SK-N-MC (cell line): ENCODE measurements around the gene PCSK5.

ENCODE experiments used
- DNase-seq: peaks from one replicate; pipeline ENCODE4 v3.0.0-alpha.2; 2011; ENCODE audit warnings: low read depth, low spot score
- H3K27ac ChIP-seq: fragments of 200-600 bp; sonication (generic); 2 replicates; pipeline ENCODE4 v1.5.1; 2016; ENCODE audit warnings: mixed run types
- H3K36me3 ChIP-seq: fragments of 200-600 bp; sonication (generic); 2 replicates; pipeline ENCODE4 v1.6.1; 2017; ENCODE audit warnings: antibody characterized with exemption, low read length, mixed read lengths; ENCODE audit not compliant: insufficient read depth
- H3K4me3 ChIP-seq: fragments of 200-600 bp; sonication (generic); 2 replicates; pipeline ENCODE4 v1.5.1; 2016
- H3K9ac ChIP-seq: fragments of 200-600 bp; sonication (generic); 2 replicates; pipeline ENCODE4 v1.8.0; 2017; ENCODE audit warnings: mixed run types, mixed read lengths; ENCODE audit not compliant: insufficient read length
- H3K9me3 ChIP-seq: fragments of 200-600 bp; sonication (generic); 2 replicates; pipeline ENCODE4 v1.6.1; 2017; ENCODE audit warnings: low read depth, mild to moderate bottlenecking, antibody characterized with exemption, low read length, moderate library complexity, mixed read lengths
- EZH2 ChIP-seq: fragments of 200-600 bp; sonication (generic); IDR thresholded peaks from one replicate; pipeline ENCODE4 v1.6.1; 2017; ENCODE audit warnings: antibody characterized with exemption
- FOXP2 ChIP-seq: optimal IDR thresholded peaks from 2 replicates; pipeline ENCODE3; 2011; ENCODE audit warnings: mild to moderate bottlenecking, moderate library complexity; ENCODE audit not compliant: insufficient read depth; ENCODE audit errors: extremely low read length, control extremely low read depth
- POLR2AphosphoS5 ChIP-seq: IDR thresholded peaks from 2 replicates; pipeline ENCODE4 v1.6.1; 2012; ENCODE audit warnings: mild to moderate bottlenecking, low read depth, low read length, borderline replicate concordance

PCSK5 gene

DNA sequence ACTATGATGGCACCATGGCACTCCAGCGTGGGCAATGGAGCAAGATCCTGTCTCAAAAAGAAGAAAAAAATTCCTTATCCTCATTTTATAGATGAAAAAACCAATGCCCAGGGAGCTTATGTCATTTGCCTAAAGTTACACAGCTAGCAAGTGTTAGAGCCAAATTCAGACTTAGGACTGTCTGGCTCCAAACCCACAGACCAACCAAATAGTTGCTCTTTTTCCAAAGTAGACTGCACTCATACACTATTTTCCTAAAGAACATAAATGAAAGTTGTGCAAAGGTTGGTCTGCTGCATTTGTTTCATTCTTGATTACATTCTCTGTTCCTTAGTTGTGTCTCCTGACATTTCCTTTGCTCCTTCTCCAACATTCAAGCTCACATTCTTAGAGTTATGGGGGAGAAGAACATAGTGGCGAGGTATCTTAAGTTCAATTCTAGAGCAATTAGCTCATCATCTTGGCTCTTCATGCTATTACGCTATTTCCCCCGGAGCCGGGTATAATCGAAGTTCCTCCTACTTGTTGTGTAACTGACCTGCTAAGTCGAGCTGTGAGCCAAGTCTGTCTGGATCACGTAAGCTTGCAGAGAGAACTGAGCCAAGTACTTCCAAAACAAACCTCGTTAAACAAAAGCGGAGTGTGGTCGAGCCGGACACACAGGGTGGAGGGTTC, 365.4 kb downstream of the PCSK5 start:
- H3K4me3 ChIP-seq = peak overlapping the region; percentile 8; the same call in 1 of the 2 replicates
- DNase-seq = no peak
- no peak for TF ChIP-seq EZH2
- no peak overlapping the region for H3K27ac ChIP-seq
- H3K9ac ChIP-seq = no peak overlapping the region
- H3K36me3 ChIP-seq = no peaks in the 10 kb centered on the region
- no peaks in the 10 kb centered on the region for H3K9me3 ChIP-seq

DNA sequence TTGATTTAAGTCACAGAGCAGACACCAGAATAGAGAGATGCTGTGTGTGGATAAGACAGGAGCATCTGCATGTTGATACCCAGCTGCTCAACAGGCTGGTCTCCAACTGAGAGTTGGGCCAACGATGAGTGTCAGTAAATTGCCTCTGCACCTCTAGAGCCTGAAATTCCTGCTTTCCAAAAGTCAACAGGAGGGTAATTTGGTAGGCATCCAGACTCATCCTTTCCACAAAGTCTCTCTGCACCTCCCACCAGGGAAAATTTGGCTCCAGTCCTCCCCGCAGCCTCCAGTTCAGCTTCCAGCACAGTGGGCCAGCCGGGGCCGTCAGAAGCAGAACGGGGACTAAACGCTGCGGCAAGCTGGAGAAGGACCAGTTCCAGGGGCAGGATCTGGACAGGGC, 366.8 kb downstream of the PCSK5 start:
- no peaks in the 10 kb centered on the region for H3K36me3 ChIP-seq
- H3K4me3 ChIP-seq = no peak overlapping the region
- no peaks in the 10 kb centered on the region for H3K9me3 ChIP-seq
- H3K9ac ChIP-seq = no peak overlapping the region
- no peak for DNase-seq
- no peak overlapping the region for H3K27ac ChIP-seq
- no peak for TF ChIP-seq EZH2
- TF ChIP-seq FOXP2 = no peak
- TF ChIP-seq POLR2AphosphoS5 = no peak

DNA sequence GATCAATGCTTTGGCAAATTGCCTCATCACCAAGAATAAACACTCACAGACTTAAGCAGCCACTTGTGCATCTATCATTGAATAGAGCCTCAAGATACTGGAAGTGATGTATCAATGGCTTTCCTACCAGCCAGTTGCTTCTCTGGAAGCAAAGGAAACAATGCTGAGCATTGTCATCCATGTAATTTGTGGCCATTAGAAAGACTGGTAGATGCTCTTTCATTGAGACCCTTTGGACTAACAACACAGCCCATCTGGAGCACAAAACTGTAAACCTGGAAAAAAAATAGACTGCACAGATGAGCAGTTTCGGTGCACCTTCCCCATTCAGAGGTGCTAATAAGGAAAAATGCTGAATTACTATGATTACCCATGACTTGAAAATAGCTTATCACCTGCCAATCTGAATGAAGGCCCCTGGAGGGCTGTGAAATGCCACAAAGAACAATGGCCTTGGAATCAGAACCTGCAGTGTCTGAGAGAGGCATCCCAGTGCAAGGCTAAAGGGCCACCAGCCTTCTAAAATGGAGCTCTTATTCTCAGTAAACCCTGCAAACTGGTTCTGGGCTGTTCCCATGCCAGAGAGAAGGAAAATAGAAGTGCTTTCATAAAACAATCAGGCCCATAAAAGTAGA, 376.3 kb downstream of the PCSK5 start:
- TF ChIP-seq EZH2 (no peak), POLR2AphosphoS5 (no peak), FOXP2 (no peak)
- Histone ChIP-seq H3K27ac (no peak overlapping the region), H3K9ac (no peak overlapping the region), H3K36me3 (no peaks in the 10 kb centered on the region), H3K9me3 (no peaks in the 10 kb centered on the region), H3K4me3 (no peak overlapping the region)
- no peak for DNase-seq

DNA sequence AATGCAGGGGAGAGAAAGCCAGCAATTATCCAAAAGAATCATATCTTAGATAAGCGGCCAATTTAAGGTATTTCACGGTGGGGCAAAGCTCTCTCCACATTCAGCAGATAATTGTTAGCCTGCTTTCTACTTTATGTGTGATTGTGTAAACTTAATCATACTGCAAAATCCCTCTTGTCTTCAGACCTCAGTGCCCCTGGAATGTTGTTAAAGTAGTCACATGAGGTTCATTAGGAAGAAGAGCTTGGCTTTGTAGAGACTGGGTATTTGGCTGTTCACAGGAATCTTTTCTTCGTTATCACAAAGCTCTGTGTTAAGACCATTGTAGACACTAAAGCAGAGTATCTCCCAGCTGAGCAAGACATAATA, 376.8 kb downstream of the PCSK5 start:
- H3K4me3 ChIP-seq = no peak overlapping the region
- H3K9me3 ChIP-seq = no peaks in the 10 kb centered on the region
- TF ChIP-seq EZH2 (no peak), POLR2AphosphoS5 (no peak), FOXP2 (no peak)
- no peaks in the 10 kb centered on the region for H3K36me3 ChIP-seq
- H3K27ac ChIP-seq = no peak overlapping the region
- DNase-seq = no peak
- no peak overlapping the region for H3K9ac ChIP-seq

DNA sequence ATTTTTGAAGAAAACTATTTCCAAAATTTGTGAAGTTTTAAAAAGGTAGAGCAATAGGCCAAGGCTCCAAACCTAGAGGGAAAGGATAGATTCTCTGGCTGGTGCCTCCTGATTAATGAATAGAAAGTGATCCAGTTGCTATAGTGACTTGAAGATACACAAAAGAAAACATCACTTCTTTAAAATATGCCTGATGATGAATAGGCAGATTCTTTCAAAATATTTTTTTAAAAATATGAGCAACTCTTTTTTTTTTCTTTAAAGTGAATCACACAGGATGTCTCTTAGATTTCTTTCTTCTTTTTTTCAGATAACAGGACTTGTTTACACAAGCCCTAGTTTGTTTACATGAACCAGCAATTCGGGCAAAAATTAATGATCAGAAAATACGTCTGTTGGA, 379.3 kb downstream of the PCSK5 start:
- Histone ChIP-seq H3K9me3 (no peaks in the 10 kb centered on the region), H3K36me3 (no peaks in the 10 kb centered on the region), H3K4me3 (no peak overlapping the region), H3K27ac (no peak overlapping the region), H3K9ac (no peak overlapping the region)
- TF ChIP-seq EZH2 = no peak
- no peak for TF ChIP-seq FOXP2
- TF ChIP-seq POLR2AphosphoS5 = no peak
- DNase-seq = no peak

DNA sequence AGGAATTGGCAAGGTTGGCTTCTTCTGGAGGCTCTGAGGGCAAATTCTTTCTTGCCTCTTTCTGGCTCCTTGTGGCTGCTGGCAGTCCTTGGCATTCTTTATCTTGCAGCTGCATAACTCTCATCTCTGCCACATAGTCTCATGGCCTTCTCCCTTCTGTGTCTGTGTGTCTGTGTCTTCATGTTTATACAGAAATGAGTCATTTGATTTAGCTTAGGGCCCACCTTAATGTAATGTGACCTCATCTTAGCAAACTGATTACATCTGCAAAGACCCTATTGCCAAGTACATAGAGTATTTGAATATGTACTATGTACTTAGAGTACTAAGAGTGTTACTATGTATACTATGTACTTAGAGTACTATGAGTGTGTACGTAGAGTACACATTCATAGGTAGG, 381.3 kb downstream of the PCSK5 start:
- TF ChIP-seq FOXP2 = no peak
- no peak for TF ChIP-seq POLR2AphosphoS5
- TF ChIP-seq EZH2 = no peak
- no peak for DNase-seq
- Histone ChIP-seq H3K9me3 (no peaks in the 10 kb centered on the region), H3K36me3 (no peaks in the 10 kb centered on the region), H3K4me3 (no peak overlapping the region), H3K27ac (no peak overlapping the region), H3K9ac (no peak overlapping the region)

DNA sequence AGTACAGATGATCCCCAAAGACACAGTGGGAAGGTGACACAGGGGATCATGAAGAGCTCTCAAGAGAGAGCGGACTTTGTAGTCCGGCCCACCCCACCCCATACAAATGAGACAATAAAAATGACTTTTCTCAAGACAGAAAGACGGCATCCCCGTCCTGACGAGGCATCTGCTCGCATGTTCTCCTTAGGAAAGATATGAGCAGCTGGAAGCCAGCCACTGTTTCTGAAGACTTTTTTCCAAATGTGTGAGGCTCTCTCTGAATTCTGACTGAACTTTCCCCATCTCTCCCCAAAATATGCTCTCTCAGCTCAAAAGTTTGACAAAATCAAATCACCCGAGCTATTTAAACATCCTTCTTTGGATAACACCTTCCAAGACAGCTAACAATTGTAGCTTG, 398.6 kb downstream of the PCSK5 start:
- Histone ChIP-seq H3K4me3 (no peak overlapping the region), H3K36me3 (no peaks in the 10 kb centered on the region), H3K9ac (no peak overlapping the region), H3K9me3 (no peaks in the 10 kb centered on the region), H3K27ac (no peak overlapping the region)
- no peak for TF ChIP-seq FOXP2
- TF ChIP-seq POLR2AphosphoS5 = no peak
- TF ChIP-seq EZH2 = no peak
- no peak for DNase-seq

DNA sequence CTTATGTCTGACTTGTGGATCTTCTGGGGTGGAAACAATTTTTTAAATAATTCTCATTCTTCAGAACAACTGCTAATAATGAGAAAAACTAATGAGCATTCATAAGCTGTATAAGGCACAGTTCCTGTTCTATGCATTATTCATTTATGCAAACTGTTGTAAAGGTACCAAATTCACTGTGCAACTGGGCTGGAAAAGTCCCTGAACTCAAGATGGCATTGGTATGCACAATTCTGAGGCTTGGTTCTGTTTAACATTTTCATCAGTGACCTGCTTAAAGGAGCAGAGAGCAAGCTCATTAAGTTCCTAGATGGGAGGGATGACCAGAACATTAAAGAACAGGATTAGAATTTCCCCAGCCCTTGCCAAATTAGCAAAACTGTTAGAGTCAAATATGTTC, 399.2 kb downstream of the PCSK5 start:
- no peak for TF ChIP-seq FOXP2
- no peak for TF ChIP-seq EZH2
- TF ChIP-seq POLR2AphosphoS5 = no peak
- Histone ChIP-seq H3K9me3 (no peaks in the 10 kb centered on the region), H3K27ac (no peak overlapping the region), H3K9ac (no peak overlapping the region), H3K36me3 (no peaks in the 10 kb centered on the region), H3K4me3 (no peak overlapping the region)
- no peak for DNase-seq

DNA sequence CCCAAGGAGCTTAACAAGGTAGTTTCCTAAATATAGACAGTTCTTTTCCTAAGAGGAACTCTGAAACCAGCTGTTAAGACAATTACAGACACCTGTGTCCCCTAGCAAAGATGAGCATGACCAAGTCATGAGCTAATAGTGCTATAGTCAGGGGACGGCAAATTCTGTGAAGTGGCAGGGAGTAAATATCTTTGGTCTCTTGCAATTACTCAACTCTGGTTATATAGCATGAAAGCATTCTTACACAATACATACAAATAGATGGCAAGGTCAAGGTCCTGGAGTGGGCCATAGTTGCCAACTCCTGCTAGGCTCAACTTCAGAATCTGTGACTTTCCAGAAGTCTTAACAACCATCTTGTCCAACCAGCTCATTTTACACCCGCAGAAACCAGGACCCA, 400.1 kb downstream of the PCSK5 start:
- Histone ChIP-seq H3K36me3 (no peaks in the 10 kb centered on the region), H3K27ac (no peak overlapping the region), H3K9me3 (no peaks in the 10 kb centered on the region), H3K9ac (no peak overlapping the region), H3K4me3 (no peak overlapping the region)
- TF ChIP-seq FOXP2 = no peak
- TF ChIP-seq EZH2 = no peak
- no peak for TF ChIP-seq POLR2AphosphoS5
- no peak for DNase-seq
